Stimulated activated CD4-positive, alpha-beta T cell treated with anti-CD3 and anti-CD28 coated beads, Interleukin-12 subunit alpha, Interleukin-12 subunit beta, amount 100 ng/mL, for 48 hours (primary cell): Measurements from ENCODE around the gene SIK2.
"Not testable (repeated sequence)": the region's sequence is repeated elsewhere in the genome, so short reads cannot be mapped to it uniquely, and the experiment has no call there.

Source experiments
- DNase-seq, 3 donors: peaks; one replicate each; pipeline ENCODE4 v3.0.0-alpha.2; 2020; ENCODE audit warnings: low read depth in 2 of 3, low spot score in 1 of 3

SIK2 gene

DNA sequence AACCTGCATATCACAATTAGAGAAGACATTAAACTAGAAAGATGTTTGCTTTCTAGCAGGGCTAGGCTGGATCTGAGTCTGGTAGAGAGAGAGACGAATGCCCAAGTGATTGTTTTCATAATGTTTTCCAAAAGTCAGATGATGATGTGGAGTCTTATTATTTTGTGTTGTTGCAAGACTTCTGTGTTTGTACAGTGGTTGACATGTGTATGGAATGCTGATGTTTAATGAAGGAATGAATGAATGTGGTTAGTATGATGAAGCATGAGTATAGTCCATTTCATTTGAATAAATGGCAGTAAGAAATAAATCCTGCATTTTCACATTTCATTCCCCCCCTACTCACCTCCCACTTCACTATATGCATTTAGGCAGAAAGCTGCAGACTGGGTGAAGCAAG is 94.3 kb downstream of the SIK2 start:
- no peak for DNase-seq

DNA sequence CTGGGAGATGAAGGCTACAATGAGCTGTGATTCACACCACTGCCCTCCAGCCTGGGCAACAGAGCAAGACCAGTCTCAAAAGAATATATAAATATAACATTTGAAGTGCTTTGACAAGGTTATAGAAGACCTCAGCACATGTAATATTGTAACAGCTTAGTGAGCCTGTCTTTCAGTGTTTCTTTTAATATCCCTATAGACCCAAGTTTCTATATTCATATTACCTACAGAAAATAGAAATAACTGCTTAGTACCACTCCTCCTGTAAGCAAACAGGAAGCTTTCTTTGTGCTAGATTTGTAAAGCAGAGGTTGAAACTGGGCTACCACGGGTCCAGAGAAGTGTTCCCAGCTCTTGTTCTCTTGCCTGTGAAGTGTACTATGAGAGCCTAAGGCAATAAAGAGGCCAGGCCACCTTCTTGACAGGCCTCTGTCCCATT is 95.7 kb downstream of the SIK2 start:
- DNase-seq = no peak

DNA sequence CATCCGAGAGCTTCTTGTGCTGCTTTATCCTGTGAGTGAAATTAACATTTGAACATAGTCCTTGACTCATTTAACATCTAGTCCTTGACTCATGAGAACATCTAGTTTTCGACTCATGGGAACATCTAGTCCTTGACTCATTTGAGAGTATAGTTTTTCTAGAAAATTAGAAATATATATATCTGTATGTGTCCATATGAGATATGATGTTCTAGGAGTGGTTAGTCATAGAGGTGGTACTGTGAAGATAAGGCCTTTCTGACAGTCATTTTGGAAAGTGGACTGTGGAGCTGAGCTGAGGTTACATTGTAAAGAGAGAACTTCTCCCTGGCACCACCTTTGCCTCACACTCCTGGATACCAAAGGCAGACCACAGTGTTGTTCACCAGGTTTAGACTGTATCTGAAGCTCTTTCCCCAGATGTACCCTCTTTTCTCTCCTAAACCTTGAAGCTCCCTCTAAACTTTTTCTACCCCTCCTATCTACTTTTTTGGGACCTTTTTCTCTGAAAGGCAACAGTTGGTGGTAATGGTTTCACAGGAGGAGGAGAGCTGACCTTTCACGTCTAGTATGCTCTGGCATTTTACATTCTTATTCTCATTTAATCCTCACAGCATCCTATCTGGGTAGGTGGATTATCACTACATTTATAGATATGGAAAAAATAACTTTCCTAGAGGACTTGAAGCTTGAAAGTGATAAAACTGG is 96.8 kb downstream of the SIK2 start:
- no peak for DNase-seq

DNA sequence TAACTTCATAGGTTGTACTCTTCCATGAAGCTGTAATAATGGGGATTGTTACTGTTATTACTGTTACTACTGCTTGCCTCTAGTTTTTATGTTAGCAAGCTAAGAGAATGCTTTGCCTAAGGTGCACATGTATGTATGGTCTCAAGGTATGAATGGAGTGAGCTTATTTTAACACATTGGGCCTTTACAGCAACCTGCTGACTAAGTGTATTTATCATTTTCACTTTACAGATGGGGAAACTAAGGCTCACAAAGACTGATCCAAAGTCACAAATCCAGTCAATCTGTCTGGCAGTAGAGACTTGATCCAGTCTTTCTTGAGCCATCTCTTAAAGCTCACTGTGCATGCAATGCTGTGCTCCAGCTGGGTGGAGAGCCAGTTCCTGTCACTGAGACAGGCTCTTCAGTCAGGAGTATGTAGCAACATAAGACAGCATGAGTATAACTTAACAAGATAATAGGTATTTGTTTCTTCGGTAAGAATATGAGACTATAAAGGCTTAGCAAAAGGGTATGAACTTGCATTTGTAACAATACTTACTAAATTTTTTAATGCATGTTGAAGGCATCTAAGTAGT is 97.4 kb downstream of the SIK2 start:
- DNase-seq = no peak

DNA sequence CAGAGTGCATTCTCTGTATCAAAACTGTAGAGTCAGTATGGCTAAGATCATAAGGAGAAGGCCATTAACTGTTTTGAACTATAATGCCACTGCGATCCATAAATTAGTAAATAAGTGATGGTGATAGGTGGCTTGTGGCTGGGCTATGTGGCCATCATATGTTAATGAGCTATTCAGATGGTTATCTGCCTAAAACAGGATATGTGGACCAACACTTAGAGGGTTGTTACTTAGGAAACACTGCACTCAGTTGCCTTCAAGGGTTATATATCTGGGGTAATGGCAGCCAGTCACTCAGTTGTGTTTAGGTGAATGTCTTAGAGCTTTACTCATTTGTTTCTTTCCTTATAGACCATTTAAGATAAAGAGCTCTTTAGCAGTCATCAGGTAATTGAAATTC is 97.9 kb downstream of the SIK2 start:
- DNase-seq = no peak

DNA sequence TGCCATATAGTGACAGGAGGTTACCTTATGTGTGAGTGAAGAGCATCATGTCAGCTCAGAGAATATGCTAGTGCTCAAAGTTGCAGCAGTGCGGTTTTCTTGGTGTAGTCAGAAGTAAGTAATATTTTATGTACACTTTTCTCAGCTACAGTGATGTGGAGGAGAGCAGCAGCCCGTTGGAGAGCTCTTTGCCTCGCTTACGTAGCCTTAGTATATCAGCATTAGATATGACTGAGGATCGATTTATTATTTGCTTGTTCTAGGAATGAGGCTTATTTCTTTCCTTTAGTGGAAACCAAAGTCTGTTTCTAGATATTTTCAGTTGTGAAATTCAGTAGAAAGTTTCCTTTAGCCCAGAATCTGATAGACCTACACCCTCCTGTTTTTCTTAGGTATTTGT is 100.4 kb downstream of the SIK2 start:
- DNase-seq = no peak

DNA sequence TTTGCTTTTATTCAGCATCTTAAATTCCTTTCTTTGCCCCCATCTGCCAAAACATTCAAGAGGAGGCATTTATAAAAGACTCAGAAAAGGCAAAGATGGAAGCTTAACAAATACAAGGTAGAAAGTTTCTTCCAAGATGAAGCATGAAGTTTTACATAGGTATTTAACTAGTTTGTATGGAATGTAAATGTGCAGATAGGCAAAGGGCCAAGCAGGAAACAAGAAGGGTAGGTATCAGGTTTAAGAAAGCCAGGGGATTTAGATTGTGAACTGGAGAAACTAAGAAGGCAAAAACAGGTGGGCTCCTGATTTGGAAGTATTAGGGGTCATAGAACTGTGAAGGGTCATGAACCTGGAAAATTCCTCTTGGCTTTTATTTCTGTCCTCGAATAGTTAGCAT is 101.3 kb downstream of the SIK2 start:
- DNase-seq = no peak

DNA sequence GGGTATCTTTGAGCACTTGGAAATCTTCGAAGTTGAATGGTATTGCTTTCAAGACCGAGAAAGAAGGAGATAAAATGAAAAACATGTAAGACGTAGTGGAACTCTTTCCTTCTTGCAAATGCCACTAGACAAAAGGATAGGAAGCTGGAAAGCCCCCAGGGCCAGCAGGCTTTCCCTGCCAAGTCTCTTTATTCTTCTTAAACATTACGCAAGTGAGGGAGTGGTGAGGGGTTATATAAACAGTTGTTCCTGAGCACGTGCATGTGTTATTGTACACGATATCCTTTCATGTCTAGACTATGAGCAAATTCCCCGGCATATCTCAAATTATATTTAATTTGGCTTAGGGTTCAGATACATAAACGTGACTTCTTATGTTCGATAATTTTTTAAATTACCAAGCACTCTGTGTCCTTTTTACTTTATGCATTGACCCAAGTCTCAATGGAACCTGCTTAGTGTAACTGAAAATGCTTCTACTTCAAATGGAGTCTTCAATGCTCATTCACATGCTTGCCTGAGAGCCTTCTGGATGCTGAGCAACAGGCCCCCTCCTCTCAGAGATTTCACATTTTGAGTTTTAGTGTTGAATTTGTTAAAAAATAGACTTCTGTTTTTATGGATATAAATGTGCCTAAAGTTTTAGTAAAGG is 104.9 kb downstream of the SIK2 start:
- no peak for DNase-seq

DNA sequence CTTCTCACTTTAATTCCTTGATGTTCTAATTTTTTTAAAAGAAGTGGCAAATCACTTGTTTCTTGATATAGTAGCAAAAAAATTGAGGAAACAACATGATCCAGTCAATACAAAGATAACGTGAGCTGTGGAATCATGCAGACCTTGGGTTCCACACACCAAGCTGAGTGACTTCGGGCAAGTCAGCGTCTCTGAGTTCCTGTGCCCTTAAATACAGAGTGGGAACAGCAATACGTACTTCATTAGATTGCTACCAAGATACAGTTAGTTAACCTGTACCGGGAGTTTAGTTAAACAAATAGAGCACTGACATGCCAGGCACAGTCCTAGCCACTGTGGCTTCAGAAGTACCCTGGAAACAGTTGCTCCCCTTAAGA is 105.4 kb downstream of the SIK2 start:
- no peak for DNase-seq

DNA sequence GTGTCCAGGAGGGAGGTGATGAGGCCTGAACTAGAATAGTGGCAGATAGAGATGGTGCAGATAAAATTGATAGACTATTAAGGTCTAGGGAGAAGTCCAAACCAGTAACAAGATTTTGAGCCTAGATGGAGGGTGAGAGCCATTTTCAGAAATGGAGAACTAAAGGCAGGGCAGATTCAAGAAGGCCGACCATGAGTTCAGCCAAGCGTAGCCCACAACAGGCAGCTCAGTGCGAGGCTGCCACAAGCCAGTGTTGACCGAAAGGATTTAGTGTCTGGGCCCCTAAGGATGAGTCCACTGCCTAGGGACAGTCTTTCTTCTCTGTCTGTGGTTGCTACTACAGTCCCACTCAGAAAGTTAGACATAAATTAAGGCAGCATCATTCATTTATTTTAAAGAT is 112.3 kb downstream of the SIK2 start:
- DNase-seq = no peak

DNA sequence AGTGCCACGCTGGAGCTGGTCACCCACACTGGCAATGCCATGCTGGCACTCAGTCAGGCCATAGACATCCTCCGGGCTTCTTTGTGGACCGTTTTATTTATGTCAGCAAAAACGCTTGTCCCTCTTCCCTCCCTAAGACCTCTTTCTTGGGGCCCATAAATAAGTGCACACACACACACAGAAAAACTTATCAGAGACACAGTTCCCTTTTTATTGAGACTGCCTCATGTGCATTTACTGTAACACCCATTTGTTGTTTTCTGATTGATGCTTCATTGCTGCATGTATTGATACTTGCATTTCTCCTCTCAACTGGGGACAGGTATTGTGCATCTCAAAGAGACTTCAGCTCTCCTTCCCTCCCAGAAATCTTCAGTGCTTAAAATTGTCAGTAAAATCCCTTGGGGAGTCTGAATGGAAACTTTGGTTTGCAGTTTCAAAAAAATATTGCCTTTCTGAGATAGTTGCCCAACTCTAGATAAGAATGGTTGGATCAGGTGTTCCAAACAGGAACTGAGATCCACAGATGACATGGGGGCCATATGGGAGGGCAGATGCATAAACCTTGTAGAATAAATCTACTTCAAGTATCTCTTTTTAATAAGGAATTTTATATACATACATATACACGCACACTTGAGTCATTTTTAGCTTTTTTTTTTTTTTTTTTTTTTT is 113.0 kb downstream of the SIK2 start:
- no peak for DNase-seq

DNA sequence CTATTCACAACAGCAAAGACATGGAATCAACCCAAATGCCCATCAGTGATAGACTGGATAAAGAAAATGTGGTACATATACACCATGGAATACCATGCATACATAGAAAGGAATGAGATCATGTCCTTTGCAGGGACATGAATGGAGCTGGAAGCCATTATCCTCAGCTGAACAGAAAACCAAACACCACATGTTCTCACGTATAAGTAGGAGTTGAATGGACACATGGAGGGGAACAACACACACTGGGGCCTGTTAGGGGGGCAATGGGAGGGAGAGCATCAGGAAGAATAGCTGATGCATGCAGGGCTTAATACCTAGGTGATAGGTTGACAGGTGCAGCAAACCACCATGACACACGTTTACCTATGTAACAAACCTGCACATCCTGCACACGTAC is 115.4 kb downstream of the SIK2 start:
- DNase-seq = not testable (repeated sequence)

DNA sequence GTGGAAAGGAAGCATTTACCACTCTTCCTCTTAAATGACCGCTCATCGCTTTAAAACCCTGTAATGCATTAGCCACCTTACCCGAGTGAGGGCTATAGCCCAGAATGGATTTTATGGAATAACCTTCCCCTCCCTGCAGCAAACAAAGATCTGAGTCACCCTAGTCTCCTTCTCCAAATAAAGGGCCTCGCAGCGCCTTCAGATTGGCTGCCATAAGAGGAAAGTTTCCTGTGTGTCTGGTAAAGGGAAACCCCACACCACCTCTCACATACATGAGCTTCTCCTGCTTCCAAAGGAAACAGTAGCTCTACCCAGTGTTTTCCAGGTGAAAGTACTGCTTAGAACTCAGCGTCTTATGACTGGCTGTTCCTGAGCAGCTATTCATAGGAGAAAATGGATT is 116.2 kb downstream of the SIK2 start:
- no peak for DNase-seq

DNA sequence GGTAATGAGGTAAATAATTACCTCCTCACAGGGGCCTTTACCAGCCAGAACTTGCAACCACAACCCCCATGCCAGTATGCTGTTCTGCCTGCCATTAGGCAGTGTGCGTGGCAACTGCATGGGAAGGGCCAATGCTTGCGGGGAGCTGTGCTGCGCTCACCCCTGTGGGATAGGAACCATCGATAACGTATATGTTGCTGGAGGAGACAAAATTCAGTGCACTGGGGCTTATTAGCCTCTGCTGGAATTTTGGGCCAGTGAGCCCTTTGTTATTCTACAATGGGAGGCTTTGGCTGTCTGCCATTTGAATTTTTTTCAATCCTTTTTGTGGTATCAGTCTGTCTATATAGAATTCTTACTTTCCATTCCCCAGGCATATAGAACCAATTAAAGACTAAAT is 116.6 kb downstream of the SIK2 start:
- no peak for DNase-seq

DNA sequence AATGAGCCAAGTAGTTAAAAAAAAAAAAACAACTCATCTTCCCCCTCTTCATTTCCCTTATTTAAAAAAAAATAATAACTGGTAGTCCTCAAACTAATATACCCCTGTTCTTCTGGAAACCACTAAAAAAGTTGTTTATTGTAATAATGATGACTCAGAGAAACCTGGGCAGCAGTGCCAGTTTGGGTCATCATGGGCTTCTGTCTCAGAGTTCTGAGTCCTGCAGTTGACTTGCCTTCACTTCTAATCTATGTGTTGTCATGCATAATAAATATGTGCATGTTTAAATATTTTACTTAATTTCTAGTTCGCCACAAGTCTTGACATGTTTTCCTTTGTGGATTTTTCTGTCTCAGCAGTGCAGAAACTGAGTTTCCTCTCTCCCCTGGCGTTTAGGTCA is 117.1 kb downstream of the SIK2 start:
- no peak for DNase-seq

DNA sequence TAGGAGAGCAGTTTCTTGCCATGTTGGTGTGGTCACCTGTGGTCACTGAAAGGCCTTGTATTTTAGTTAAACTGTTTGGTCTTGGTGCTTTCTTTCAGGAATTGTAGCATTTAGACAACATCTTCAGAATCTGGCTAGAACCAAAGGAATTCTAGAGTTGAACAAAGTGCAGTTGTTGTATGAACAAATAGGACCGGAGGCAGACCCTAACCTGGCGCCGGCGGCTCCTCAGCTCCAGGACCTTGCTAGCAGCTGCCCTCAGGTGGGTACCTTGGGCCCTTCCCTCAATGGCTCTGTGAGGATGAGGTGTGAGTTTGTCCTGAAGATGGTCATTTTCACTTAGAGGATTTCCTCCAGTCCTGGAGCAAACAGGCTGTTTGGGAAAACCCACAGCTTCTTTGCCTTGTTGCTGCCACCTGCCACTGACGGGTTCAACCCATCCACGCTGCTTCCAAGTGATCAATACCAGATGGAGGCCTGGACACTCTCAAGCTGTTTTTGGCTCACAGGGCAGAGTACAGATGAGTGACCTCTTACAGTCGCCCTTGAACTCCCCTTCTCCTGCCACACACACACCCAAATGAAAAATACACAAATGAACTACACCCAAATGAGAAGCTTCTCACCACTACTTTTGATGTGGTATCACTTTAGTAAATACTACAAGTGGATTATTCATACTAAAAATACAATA is 118.7 kb downstream of the SIK2 start:
- no peak for DNase-seq

DNA sequence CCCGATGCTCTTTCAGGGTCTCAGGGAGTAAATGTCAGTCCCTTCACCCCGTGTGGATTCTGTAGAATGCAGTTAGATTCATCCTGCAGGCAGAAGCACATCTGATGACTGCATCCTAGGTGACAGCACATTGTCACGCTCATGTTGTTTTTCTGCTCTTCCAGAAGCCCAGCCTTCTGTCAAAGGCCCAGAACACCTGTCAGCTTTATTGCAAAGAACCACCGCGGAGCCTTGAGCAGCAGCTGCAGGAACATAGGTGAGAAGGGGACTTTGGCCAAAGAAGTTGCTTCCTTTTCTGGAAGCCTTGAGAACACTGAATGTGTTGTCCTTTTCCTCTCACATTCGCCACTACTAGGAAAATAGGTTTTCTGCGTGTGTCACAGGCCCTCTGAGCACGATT is 120.3 kb downstream of the SIK2 start:
- DNase-seq = no peak

DNA sequence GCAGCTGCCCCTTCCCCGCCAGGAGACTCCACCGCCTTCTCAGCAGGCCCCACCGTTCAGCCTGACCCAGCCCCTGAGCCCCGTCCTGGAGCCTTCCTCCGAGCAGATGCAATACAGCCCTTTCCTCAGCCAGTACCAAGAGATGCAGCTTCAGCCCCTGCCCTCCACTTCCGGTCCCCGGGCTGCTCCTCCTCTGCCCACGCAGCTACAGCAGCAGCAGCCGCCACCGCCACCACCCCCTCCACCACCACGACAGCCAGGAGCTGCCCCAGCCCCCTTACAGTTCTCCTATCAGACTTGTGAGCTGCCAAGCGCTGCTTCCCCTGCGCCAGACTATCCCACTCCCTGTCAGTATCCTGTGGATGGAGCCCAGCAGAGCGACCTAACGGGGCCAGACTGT is 121.3 kb downstream of the SIK2 start:
- no peak for DNase-seq

DNA sequence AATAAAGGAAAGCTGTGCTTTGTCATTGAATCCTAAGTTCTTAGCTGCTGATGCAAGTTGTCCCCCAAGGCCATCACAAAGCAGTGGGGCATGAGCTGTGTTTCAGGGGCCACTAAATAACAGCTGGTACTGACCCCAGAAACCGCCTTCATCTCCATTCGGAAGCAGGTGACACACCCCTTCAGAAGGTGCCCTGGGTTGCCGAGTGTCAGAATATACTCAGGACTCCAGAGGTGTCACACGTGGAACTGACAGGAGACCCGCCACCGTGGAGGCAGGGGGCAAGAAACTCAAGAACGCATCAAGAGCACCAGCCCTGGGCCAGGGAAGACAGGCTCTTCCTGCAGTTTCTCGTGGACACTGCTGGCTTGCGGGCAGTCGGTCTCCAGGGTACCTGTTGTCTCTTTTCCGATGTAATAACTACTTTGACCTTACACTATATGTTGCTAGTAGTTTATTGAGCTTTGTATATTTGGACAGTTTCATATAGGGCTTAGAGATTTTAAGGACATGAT is 122.4 kb downstream of the SIK2 start:
- DNase-seq = no peak

DNA sequence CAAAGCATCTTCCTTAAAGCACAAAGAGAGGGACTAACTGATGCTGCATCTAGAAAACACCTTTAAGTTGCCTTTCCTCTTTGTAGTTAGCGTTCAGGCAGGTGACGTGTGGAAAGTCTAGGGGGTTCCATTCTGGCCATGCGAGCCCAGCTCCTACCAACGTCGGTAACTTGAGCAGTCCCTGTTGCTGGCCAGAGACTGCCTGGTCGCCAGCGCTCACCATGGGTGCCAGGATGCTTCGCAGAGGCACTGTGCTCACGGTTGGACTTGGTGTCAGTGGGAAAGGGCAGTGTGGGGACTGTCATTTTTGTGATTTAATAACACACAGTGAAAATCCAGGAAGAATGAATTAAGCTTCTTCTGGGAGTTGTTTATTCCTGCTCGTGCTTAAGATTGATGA is 123.4 kb downstream of the SIK2 start:
- no peak for DNase-seq

DNA sequence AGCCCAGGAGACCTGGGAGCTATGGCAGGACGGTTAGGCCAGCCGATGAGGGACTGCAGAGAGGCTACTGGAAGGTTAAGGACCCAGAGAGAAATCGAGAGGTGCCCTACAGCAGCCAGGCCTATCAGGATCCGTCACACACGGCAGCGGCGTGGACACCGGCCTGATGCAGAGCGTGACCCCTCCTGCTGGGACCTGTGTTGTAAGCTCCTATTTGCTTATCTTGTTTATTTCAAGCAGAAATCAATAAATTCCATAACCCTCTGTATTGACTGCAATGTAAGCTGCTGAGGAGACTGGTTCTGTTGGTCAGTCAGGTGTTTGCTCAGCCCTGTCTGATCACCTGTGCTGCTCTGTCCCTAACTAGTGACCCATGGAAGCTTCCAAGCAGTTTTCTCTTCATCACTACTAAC is 124.1 kb downstream of the SIK2 start:
- DNase-seq = no peak
